ENCODE data around the gene C20orf96.
A peak's percentile ranks its signal among the peaks of the same experiment; 100 is the strongest.

Gene C20orf96

GRCh38 chr20:275791-276190 is 14.8 kb downstream of the C20orf96 start:
- Histone ChIP-seq H3K27ac (ENCODE audit: low read depth, low read length) (no peak overlapping the region), H3K4me1 (ENCODE audit: insufficient read depth, low read length) (no peaks in the 10 kb centered on the region), H3K27me3 (ENCODE audit: insufficient read depth, low read length) (no peaks in the 10 kb centered on the region), H3K36me3 (ENCODE audit: insufficient read depth, low read length) (peaks cover 26% of the 10 kb centered on the region), H3K9me3 (ENCODE audit: insufficient read depth, low read depth, low read length) (no peaks in the 10 kb centered on the region), H3K4me3 (ENCODE audit: low read length) (no peak overlapping the region), H3K9ac (ENCODE audit: low read depth, low read length) (no peak overlapping the region)
- 95% methylated on average over 6 of the region's 7 CpGs for WGBS

- WGBS = 58% methylated on average over 3 of the region's 3 CpGs
- Histone ChIP-seq H3K4me3 (ENCODE audit: low read length) (no peak overlapping the region), H3K36me3 (ENCODE audit: insufficient read depth, low read length) (peaks cover 26% of the 10 kb centered on the region), H3K9ac (ENCODE audit: low read depth, low read length) (no peak overlapping the region), H3K4me1 (ENCODE audit: insufficient read depth, low read length) (no peaks in the 10 kb centered on the region), H3K27ac (ENCODE audit: low read depth, low read length) (no peak overlapping the region), H3K9me3 (ENCODE audit: insufficient read depth, low read depth, low read length) (no peaks in the 10 kb centered on the region), H3K27me3 (ENCODE audit: insufficient read depth, low read length) (no peaks in the 10 kb centered on the region)
Observed at GRCh38 chr20:273884-274283, 16.7 kb downstream of the C20orf96 start.

DNA sequence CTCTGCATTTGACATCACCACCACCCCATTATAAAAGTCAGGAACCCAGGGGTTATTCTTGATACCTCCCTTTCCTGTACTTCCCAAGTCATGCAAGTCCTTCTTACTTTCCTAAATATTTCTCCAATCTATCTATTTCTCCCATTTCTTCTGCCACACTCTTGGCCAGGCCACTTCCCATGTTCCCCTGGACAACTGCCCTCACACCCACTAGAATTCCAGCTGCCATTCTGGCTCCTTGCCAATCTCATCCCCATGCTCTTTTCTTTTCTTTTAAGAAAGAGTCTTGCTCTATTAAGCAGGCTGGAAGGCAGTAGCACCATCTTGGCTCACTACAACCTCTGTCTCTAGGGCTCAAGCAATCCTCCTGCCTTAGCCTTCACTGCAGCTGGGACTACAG is 17.8 kb downstream of the C20orf96 start:
- no peaks in the 10 kb centered on the region for H3K9me3 ChIP-seq (ENCODE audit: insufficient read depth, low read depth, low read length)
- no peak overlapping the region for H3K4me3 ChIP-seq (ENCODE audit: low read length)
- no peaks in the 10 kb centered on the region for H3K4me1 ChIP-seq (ENCODE audit: insufficient read depth, low read length)
- H3K36me3 ChIP-seq (ENCODE audit: insufficient read depth, low read length) = peaks cover 21% of the 10 kb centered on the region
- no peak overlapping the region for H3K27ac ChIP-seq (ENCODE audit: low read depth, low read length)
- peaks cover 7% of the 10 kb centered on the region; the same call in 1 of the 2 replicates for H3K27me3 ChIP-seq (ENCODE audit: insufficient read depth, low read length)
- H3K9ac ChIP-seq (ENCODE audit: low read depth, low read length) = no peak overlapping the region

- H3K27me3 ChIP-seq (ENCODE audit: insufficient read depth, low read length) = peaks cover 10% of the 10 kb centered on the region
- H3K27ac ChIP-seq (ENCODE audit: low read depth, low read length) = no peak overlapping the region
- no peaks in the 10 kb centered on the region for H3K4me1 ChIP-seq (ENCODE audit: insufficient read depth, low read length)
- no peaks in the 10 kb centered on the region for H3K9me3 ChIP-seq (ENCODE audit: insufficient read depth, low read depth, low read length)
- no peak overlapping the region for H3K9ac ChIP-seq (ENCODE audit: low read depth, low read length)
- H3K4me3 ChIP-seq (ENCODE audit: low read length) = no peak overlapping the region
- H3K36me3 ChIP-seq (ENCODE audit: insufficient read depth, low read length) = peaks cover 13% of the 10 kb centered on the region; the same call in 1 of the 2 replicates
Observed at GRCh38 chr20:271528-271927, 19.0 kb downstream of the C20orf96 start.

GRCh38 chr20:271069-271468 is 19.5 kb downstream of the C20orf96 start:
- 95% methylated on average over 4 of the region's 4 CpGs for WGBS

GRCh38 chr20:270517-270916 is 20.0 kb downstream of the C20orf96 start:
- H3K9ac ChIP-seq (ENCODE audit: low read depth, low read length) = no peak overlapping the region
- peaks cover 3% of the 10 kb centered on the region; the same call in 1 of the 2 replicates for H3K36me3 ChIP-seq (ENCODE audit: insufficient read depth, low read length)
- H3K9me3 ChIP-seq (ENCODE audit: insufficient read depth, low read depth, low read length) = no peaks in the 10 kb centered on the region
- H3K27me3 ChIP-seq (ENCODE audit: insufficient read depth, low read length) = peaks cover 20% of the 10 kb centered on the region
- 96% methylated on average over 5 of the region's 5 CpGs for WGBS
- H3K27ac ChIP-seq (ENCODE audit: low read depth, low read length) = no peak overlapping the region
- H3K4me1 ChIP-seq (ENCODE audit: insufficient read depth, low read length) = no peaks in the 10 kb centered on the region
- no peak overlapping the region for H3K4me3 ChIP-seq (ENCODE audit: low read length)

More at GRCh38 chr20:271069-271468, 19.5 kb downstream of the C20orf96 start:
- Histone ChIP-seq H3K36me3 (ENCODE audit: insufficient read depth, low read length) (peaks cover 8% of the 10 kb centered on the region; the same call in 1 of the 2 replicates), H3K27me3 (ENCODE audit: insufficient read depth, low read length) (peaks cover 14% of the 10 kb centered on the region), H3K9me3 (ENCODE audit: insufficient read depth, low read depth, low read length) (no peaks in the 10 kb centered on the region), H3K4me3 (ENCODE audit: low read length) (no peak overlapping the region), H3K27ac (ENCODE audit: low read depth, low read length) (no peak overlapping the region), H3K9ac (ENCODE audit: low read depth, low read length) (no peak overlapping the region), H3K4me1 (ENCODE audit: insufficient read depth, low read length) (no peaks in the 10 kb centered on the region)

DNA sequence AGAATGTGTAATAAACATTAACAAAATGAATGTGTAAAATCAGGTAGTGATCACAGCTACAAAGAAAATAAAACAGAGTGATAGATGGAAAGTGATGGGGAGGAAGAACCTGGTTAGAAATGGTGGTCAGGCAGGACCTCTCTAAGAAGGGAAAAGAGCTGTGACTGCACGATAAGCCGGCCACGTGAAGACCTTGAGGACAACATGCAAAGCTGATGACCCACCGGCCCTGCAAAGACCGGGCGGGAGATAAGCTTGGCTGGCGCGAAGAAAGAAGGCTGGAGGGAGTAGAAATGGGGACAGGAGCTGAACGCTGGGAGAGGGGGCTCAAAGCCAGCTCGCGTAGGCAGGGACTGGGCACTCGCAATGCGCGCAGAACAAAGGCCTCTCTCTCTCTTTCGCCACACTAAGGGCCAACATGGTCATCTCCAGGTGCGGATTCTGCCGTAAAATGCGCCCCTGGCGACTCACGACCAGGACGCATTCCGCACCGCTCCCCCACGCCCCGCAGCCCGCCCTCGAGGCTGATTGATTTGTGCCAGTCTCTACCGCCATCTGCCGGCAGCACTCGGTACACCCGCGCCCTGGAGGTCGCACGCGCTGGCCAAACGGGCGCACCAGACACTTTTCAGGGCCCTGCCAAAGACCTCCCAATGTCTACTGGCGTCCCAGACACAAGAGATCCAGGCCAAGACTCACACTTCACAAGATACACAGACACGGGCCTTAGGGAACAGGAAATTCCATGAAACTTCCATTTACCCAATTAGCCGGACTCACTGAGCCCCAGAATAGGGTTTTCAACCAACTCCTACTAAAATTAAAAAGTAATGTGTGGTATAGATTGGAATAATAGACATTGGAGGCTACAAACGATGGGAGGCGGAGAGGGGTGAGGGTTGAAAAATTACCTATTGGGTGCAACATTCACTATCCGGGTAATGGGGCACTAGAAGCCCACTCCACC is 23.7 kb downstream of the C20orf96 start:
- H3K36me3 ChIP-seq (ENCODE audit: insufficient read depth, low read length) = no peaks in the 10 kb centered on the region
- H3K9me3 ChIP-seq (ENCODE audit: insufficient read depth, low read depth, low read length) = no peaks in the 10 kb centered on the region
- 14% methylated on average over 41 of the region's 43 CpGs for WGBS
- peak overlapping the region; percentile 46 for H3K4me3 ChIP-seq (ENCODE audit: low read length)
- H3K4me1 ChIP-seq (ENCODE audit: insufficient read depth, low read length) = no peaks in the 10 kb centered on the region
- no peak overlapping the region for H3K27ac ChIP-seq (ENCODE audit: low read depth, low read length)
- peaks cover 53% of the 10 kb centered on the region for H3K27me3 ChIP-seq (ENCODE audit: insufficient read depth, low read length)
- H3K9ac ChIP-seq (ENCODE audit: low read depth, low read length) = peak overlapping the region; percentile 78

DNA sequence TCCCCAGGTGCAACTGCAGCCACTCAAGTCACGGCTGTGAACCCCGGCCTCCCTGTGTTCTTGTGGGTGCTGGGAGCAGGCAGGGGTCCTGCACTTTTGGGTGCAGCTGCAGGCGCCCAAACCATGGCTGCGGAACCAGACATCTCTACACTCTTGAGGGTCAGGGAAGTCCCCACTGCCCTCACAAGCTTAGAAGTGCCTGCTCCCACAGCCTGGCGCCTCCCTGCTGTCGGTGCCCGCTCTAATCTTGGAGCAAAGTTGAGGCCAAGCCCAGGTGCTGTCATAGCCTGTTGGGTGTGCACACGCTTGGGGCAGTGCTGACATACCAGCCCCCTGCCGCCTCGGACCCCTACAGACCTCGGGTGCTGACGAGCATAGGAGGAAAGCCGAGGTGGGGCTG is 26.8 kb downstream of the C20orf96 start:
- 94% methylated on average over 13 of the region's 13 CpGs for WGBS
- Histone ChIP-seq H3K4me3 (ENCODE audit: low read length) (no peak overlapping the region), H3K9me3 (ENCODE audit: insufficient read depth, low read depth, low read length) (no peaks in the 10 kb centered on the region), H3K9ac (ENCODE audit: low read depth, low read length) (no peak overlapping the region), H3K27me3 (ENCODE audit: insufficient read depth, low read length) (peaks cover 76% of the 10 kb centered on the region), H3K27ac (ENCODE audit: low read depth, low read length) (no peak overlapping the region), H3K36me3 (ENCODE audit: insufficient read depth, low read length) (no peaks in the 10 kb centered on the region), H3K4me1 (ENCODE audit: insufficient read depth, low read length) (no peaks in the 10 kb centered on the region)

DNA sequence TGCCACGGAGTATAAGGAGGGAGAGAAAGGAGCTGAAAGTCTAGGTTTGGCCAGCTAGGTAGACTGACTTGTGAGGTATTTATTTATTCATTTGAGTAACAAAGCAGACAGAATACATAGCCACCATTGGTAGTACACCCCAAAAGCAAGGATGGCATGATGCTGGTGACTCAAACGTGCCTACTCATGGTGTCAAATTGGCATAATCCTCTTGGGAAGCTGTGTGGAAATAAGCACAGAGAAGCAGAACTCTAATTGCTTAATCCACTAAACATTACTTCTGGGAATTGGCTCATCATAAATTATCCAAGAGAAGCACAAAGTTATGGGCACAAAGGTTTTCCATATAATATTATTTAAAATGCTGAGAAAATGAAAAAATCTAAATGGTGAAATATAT is 30.6 kb downstream of the C20orf96 start:
- no peak overlapping the region for H3K4me3 ChIP-seq (ENCODE audit: low read length)
- H3K9ac ChIP-seq (ENCODE audit: low read depth, low read length) = no peak overlapping the region
- no peaks in the 10 kb centered on the region for H3K9me3 ChIP-seq (ENCODE audit: insufficient read depth, low read depth, low read length)
- H3K27ac ChIP-seq (ENCODE audit: low read depth, low read length) = no peak overlapping the region
- H3K36me3 ChIP-seq (ENCODE audit: insufficient read depth, low read length) = no peaks in the 10 kb centered on the region
- peaks cover 88% of the 10 kb centered on the region for H3K27me3 ChIP-seq (ENCODE audit: insufficient read depth, low read length)
- no peaks in the 10 kb centered on the region for H3K4me1 ChIP-seq (ENCODE audit: insufficient read depth, low read length)
- 86% methylated on average over 2 of the region's 2 CpGs for WGBS

DNA sequence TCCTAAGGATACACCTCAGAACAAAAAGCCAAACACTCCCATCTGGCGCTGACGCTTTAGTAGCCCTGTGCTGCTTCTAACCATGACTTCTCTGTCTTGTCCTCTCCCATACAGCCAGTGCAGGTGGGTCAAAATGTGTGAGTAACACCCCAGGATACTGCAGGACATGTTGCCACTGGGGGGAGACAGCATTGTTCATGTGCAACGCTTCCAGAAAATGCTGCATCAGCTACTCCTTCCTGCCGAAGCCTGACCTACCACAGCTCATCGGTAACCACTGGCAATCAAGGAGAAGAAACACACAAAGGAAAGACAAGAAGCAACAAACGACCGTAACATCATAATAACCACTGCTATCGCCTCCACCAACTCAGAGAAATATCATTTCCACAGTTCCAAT is 31.6 kb downstream of the C20orf96 start:
- no peak overlapping the region for H3K9ac ChIP-seq (ENCODE audit: low read depth, low read length)
- WGBS = 77% methylated on average over 8 of the region's 8 CpGs

DNA sequence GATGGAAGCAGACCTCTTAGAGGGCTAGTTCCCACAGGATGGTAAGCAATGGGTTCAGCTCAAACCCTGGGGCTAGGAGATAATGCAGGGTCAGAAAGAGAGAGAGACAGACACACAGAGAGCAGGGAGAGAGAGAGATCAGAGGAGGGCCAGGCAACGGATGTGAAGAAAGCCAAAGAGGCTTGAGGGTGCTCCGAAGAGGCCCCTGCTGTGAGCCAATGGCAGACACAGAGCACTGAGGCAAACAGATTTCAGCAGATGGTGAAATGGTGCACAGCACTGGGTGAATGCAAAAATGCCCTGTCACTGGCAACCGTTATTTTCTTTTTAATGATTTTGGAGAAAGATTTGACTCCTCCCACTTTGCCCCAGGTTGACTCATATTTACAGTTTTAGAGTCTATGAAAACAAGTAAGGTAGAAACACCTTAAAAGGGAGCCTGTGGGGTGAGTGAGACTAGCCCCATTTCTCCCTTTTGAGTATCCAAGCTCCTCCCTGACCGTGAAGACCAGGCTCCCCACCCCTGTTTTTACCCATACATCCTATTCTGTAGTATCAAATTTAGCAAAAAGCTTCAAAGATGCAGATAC is 32.2 kb downstream of the C20orf96 start:
- WGBS = 60% methylated on average over 4 of the region's 4 CpGs
- peaks cover 88% of the 10 kb centered on the region for H3K27me3 ChIP-seq (ENCODE audit: insufficient read depth, low read length)
- H3K9me3 ChIP-seq (ENCODE audit: insufficient read depth, low read depth, low read length) = no peaks in the 10 kb centered on the region
- H3K4me3 ChIP-seq (ENCODE audit: low read length) = no peak overlapping the region
- no peak overlapping the region for H3K9ac ChIP-seq (ENCODE audit: low read depth, low read length)
- no peaks in the 10 kb centered on the region for H3K36me3 ChIP-seq (ENCODE audit: insufficient read depth, low read length)
- H3K27ac ChIP-seq (ENCODE audit: low read depth, low read length) = no peak overlapping the region
- no peaks in the 10 kb centered on the region for H3K4me1 ChIP-seq (ENCODE audit: insufficient read depth, low read length)

More for the DNA sequence above, 31.6 kb downstream of the C20orf96 start:
- H3K9me3 ChIP-seq (ENCODE audit: insufficient read depth, low read depth, low read length) = no peaks in the 10 kb centered on the region
- no peaks in the 10 kb centered on the region for H3K4me1 ChIP-seq (ENCODE audit: insufficient read depth, low read length)
- no peak overlapping the region for H3K27ac ChIP-seq (ENCODE audit: low read depth, low read length)
- no peaks in the 10 kb centered on the region for H3K36me3 ChIP-seq (ENCODE audit: insufficient read depth, low read length)
- H3K4me3 ChIP-seq (ENCODE audit: low read length) = no peak overlapping the region
- peaks cover 89% of the 10 kb centered on the region for H3K27me3 ChIP-seq (ENCODE audit: insufficient read depth, low read length)

Measured in HUES64 (cell line).